SKM-1 treated with dmso at 0.1 percent for 144 hours (cell line): ENCODE measurements around the gene SPAG8.
A peak's percentile ranks its signal among the peaks of the same experiment; 100 is the strongest.

Experiments used
- DNase-seq: peaks from one replicate; lab custom pipeline; 2025; ENCODE audit not compliant: unreplicated experiment; lab: John Stamatoyannopoulos, UW

The SPAG8 gene

DNA sequence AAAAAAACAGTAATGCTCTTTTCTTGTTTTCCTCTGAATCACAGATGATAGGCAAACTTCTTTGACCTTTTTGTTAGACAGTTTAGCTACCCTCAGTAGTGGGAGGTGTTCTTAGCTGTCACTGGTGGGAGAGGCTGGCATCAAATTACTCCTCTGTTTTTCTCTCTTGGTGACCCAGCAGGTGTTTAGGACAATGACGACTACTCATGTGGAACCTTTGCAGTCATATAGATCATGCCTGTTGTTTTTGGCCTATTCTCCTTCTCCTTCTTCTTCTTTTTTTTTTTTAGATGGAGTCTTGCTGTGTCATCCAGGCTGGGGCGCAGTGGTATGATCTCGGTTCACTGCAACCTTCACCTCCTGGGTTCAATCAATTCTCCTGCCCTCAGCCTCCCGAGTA lies 36.0 kb downstream of the SPAG8 start:
- DNase-seq, result no peak

DNA sequence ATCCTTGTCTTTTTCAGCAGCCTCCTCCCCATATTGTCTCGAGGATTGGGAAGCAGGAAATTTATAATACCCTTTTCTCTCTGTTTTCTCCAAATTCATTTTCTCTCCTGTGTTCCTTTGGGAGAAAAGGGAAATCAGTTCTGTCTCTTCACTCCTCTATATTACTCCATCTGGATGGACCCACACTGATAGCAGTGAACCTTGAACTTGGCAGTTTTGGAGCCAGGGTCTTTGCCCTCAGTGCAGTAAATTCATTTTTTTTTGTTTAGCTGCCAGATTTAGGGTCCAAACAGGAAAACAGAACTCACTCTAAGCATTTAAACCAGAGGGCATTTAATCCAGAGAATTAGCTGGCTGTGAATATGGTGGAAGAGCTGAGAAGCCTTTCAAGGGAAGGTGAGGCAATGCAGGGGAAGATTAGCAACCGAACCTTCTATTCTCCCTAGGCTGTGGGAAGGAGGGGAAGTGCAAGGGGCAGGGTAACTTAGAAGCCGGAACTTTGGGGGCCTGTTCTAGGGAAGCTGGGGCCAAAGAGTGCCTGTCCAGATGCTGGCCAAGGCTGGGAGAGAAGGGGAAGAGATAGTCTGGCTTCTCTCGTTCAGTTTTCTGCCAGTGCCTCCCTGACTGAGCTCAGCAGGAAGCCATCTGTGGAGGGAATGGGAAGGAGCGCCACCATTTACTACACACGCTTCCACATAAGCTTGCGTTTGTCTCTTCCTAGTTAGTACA lies 37.0 kb downstream of the SPAG8 start:
- peak; percentile 69 for DNase-seq

DNA sequence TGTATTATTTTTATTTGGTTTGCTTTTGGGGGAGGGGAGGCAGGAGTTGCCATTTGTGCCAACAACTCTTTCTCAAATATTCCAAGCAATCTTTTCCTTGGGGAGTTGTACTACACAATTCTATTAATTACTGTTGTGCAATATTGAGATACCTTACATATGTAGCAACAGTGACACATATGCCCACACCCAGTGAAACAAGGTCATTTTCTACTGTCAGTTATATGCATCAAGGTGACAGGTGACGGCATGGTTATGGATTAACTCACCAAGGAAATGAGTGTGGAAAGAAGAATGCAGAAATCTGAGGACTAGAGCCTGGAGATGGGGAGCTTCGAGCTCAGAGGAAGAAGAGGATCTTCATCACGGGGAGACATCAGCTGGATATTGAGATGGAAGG lies 40.1 kb downstream of the SPAG8 start:
- DNase-seq, result no peak

DNA sequence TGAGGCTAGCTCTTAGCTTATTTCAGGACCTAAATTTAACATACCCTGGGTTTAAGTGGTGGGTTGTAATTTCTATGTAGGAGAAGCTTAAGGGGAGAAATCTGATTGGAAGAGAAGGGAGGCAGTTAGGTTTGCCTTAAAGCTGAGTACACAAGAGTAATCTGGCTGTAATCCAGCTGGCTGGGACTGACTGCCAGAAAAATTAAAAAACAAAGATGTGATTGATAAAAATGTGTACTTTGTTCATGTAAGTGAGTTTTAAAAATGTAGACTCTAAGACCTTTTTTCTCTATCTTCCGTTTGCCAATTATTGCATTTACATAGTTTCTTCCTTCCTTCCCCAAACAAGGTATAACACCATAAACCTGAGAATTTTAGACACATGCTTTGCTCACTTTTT lies 40.5 kb downstream of the SPAG8 start:
- no peak for DNase-seq

DNA sequence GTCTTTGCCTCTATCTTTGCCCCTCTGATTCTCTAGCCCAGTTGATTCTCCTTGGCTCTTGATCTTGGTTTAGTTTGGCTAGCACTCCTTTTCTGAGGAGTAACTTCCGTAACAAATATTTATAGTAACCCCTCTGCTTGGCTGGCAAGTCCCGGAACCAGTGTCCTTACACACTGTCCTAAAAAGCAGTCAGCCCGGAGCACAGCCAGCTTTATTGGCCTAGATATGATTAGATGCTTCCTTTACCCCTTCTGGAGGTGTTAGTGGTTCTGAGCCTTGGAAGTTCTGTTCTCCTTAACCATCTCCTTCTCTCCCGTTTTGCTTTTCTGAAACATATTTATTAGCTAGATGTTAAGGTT lies 41.0 kb downstream of the SPAG8 start:
- no peak for DNase-seq

DNA sequence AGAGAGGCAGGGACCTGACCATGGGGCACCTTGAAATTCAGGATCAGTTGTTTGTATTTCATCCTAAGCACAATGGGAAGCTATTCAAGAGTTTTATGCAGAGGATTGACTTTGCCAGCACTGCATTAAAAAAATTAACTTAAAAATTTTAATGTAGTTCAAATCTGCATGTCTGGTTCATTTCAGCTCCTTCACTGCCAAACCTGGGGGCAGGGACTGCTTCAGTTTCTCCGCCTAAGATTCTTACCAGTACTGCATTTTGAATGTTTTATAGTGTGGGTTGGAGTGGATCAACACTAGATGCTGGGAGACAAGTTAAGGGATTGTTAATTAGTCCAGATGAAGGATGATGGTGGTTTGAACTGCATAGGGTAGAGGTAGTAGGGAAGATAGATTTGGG lies 42.3 kb downstream of the SPAG8 start:
- no peak for DNase-seq

DNA sequence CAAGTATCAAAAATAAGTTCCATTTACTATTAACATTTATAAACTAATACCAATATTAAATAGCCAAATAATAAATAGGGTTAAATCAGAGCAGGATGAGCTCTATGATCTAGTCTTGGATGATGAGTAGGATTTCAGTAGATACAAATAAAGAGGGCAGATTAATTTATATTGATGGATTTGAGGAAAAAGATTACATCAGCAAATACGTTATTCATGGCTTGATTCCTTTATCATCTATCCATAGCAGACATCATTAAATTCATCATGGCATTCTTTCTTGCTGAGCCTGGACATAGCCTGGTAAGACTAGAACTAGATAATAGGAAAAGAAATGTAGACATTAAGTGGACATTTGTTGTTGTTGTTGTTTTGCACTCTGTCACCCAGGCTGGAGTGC lies 44.6 kb downstream of the SPAG8 start:
- DNase-seq, result no peak

DNA sequence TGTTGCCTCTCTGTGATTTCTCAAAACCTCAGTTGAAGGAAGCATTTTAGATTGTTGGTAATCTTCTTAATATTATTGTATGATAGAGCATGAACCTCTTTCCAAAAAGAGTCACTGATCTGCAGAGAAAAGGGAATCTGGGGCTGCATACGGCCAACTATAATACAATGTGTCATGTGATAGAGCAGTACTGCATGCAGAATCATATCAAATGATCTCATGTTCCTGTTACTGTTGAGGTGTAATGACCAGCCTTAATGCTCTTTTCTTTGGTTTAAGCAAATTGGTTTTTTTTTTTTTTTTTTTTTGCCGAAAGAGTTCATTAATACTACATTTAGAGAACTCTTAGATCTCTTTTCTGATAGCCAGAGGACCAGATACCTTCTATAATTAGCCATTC lies 45.1 kb downstream of the SPAG8 start:
- no peak for DNase-seq

DNA sequence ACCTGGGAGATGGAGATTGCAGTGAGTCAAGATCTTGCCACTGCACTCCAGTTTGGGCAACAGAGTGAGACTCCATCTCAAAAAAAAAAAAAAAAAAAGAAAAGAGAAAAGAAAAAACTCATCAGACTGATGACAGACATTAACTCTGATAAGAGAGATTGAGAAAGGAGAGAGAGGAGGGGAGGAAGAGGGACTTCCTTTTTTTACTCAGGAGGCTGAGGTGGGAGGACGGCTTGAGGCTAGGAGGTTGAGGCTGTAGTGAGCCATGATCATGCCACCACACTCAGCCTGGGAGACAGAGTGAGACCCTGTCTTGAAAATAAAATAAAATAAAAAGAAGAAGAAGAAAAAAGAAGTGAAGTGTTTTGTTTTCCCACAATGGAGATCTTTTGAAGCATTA lies 48.3 kb downstream of the SPAG8 start:
- DNase-seq, result no peak

DNA sequence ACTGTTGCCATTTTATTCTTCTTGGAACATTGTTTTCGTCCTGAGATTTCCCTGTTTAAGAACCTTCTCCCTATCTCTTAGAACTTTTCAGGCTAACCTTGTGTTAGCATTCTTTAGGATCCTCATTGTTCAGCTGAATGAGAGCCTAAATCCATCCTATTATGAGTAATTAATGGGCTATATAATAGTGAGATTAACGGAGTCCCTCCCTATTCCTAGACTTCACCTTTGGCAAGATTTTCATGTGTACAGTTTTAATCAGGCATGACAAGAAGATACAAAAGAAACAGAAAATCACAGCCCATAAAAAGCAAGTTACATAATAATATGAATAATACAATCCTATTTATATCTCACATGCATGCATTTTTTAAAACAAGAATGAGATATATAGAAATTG lies 48.9 kb downstream of the SPAG8 start:
- DNase-seq, result no peak

DNA sequence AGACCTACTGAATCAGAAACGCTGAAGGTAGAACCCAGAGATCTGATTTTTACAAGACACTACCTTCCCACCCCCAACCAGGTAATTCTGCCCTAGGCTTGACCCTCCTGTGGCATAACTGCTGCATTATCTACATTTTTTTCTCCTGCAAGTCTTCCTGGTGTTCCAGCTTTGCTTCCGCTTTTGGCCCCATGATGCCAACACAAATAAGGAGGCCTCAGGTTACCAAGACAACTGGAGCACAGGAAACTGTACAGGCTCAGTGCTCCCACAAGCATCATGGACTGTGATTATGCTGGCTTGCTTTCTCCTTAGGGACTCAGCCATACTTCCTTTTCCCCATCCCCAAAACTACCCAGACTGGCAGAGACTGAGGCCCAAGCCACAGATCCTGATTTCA lies 51.4 kb downstream of the SPAG8 start:
- DNase-seq, result no peak

DNA sequence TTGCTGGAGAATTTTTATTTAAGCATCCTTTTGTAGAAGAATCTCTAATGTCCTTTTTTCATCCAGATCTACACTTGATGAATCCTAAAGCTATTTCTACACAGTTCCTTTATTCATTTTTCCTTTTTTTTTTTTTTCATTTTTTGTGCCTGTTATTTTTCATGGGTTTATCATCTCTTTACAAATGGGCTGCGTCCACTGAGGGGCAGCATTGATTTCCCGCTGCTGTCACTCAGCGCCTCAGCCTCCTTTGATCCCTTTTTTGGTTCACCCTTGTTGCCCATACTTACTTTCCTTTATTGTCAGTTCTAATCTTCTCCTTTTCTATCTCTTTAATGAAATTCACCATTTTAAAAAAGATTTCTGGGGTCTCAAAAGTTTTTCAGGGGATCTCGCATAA lies 52.3 kb downstream of the SPAG8 start:
- no peak for DNase-seq
